ENCODE data around the gene NCAM1. TPM values are rescaled to one million over a fixed set of nuclear protein-coding genes. Genes with fewer than 3 reads are reported as not detected.

Gene NCAM1
- total and polyA plus RNA-seq, 9 of the 15 experiments (the other 6 are each of a cell fraction or from before 2014, with no cell fraction given): 0.09 to 0.23 TPM; not detected in 7

DNA sequence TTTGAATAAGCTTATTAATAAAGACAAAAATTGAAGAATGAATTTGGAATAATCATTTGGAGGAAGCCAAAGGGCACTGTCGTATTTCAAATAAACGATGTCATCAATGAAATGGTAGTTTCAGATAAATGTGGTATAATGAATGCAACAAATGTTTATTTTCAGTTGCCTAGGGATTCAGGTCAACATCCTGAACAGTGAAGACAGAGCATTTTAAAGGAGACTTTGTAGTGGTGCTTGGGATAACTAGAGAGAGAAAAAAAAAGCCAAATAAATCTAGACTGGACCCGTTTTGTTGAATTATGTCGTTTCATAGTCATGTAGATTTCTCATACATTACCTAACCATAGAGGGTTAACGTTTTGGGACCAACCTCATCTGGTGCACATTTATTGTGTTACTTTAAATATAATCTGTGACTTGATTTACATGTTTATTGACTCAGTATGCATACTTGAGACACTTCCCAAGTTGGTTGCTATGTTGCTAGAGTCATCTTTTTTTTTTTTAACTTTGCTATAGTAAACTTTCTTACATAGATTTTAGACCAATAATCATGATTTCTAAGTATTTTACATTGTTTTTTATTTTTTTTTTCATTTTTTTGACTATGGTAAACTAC is 111.1 kb downstream of the NCAM1 start:
- Histone ChIP-seq H3K4me3 (no peak overlapping the region), H3K27ac (ENCODE audit: extremely low read depth, low read depth, low read length) (no peak overlapping the region), H3K9ac (ENCODE audit: insufficient read depth in 1 of 2, low read depth in 2 of 2, low read length in 2 of 2) (no peak overlapping the region), H3K36me3 (ENCODE audit: control insufficient read depth, insufficient read depth, low read length) (no peaks in the 10 kb centered on the region), H3K4me2 (ENCODE audit: insufficient read depth, low read length) (no peak overlapping the region), H3K9me3 (replicated peaks; ENCODE audit: control insufficient read depth, insufficient read depth, low read depth, low read length) (no peaks in the 10 kb centered on the region), H3K4me1 (replicated peaks in 1 of 2; ENCODE audit: control insufficient read depth in 2 of 2, insufficient read depth in 2 of 2, low read length in 2 of 2) (no peaks in the 10 kb centered on the region), H2AFZ (ENCODE audit: low read depth, low read length) (no peak overlapping the region), H3K9me1 (ENCODE audit: control insufficient read depth, insufficient read depth, low read length) (no peaks in the 10 kb centered on the region), H4K20me1 (replicated peaks; ENCODE audit: control insufficient read depth, insufficient read depth, low read length) (no peaks in the 10 kb centered on the region), H3K27me3 (ENCODE audit: control insufficient read depth in 2 of 2, insufficient read depth in 2 of 2, low read length in 2 of 2) (peaks cover 0 to 2% of the 10 kb centered on the region in 2 experiments; a peak in 2 of 5 replicates), H3K79me2 (ENCODE audit: control insufficient read depth, insufficient read depth, low read length) (no peaks in the 10 kb centered on the region)
- no TSS peak for BruUV-seq (replicated peaks)
- no peak for FAIRE-seq
- no peak for DNase-seq (ENCODE audit: extremely low read depth in 1 of 4, low spot score in 3 of 4)
- in situ Hi-C loops (cut with MboI) (no loop called here), intact Hi-C loops (cut with micrococcal nuclease) (no loop called here)
- ATAC-seq: no peak
- WGBS (ENCODE audit: insufficient coverage, low coverage, missing lambda C conversion rate): 0% methylated on average over 5 of the region's 5 CpGs
- ChIA-PET CTCF (ENCODE audit: low intra/inter-chr PET ratio) (no interaction called here), POLR2A (interaction anchor here (0.8 kb wide), 1 partner anchor 11 kb away, joined by 3 read pairs; no protein-coding TSS in a partner anchor)
- no peak for TF ChIP-seq ZNF445 (CRISPR knock-in tag; IDR thresholded peaks at IDR 0.05; ENCODE audit: low read depth)
- TF ChIP-seq TAF7 (tag; IDR thresholded peaks at IDR 0.05): no peak
- no peak for TF ChIP-seq TEAD2 (tag; IDR thresholded peaks at IDR 0.05)
- TF ChIP-seq, protein P1, sequence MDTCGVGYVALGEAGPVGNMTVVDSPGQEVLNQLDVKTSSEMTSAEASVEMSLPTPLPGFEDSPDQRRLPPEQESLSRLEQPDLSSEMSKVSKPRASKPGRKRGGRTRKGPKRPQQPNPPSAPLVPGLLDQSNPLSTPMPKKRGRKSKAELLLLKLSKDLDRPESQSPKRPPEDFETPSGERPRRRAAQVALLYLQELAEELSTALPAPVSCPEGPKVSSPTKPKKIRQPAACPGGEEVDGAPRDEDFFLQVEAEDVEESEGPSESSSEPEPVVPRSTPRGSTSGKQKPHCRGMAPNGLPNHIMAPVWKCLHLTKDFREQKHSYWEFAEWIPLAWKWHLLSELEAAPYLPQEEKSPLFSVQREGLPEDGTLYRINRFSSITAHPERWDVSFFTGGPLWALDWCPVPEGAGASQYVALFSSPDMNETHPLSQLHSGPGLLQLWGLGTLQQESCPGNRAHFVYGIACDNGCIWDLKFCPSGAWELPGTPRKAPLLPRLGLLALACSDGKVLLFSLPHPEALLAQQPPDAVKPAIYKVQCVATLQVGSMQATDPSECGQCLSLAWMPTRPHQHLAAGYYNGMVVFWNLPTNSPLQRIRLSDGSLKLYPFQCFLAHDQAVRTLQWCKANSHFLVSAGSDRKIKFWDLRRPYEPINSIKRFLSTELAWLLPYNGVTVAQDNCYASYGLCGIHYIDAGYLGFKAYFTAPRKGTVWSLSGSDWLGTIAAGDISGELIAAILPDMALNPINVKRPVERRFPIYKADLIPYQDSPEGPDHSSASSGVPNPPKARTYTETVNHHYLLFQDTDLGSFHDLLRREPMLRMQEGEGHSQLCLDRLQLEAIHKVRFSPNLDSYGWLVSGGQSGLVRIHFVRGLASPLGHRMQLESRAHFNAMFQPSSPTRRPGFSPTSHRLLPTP (IDR thresholded peaks at IDR 0.05; ENCODE audit: borderline replicate concordance, extremely low read depth, insufficient read length): no peak
- TF ChIP-seq ZC3H8 (IDR thresholded peaks at IDR 0.05): no peak
- TF ChIP-seq NRF1 (conservative IDR thresholded peaks at IDR 0.05 in 1 of 2, IDR thresholded peaks at IDR 0.05 in 1 of 2): no peak
- TF ChIP-seq ILF3 (IDR thresholded peaks at IDR 0.05; ENCODE audit: borderline replicate concordance): no peak
- TF ChIP-seq SMARCB1 (IDR thresholded peaks at IDR 0.05; ENCODE audit: insufficient read length, low read depth): no peak
- TF ChIP-seq MAZ (CRISPR knock-in tag; conservative IDR thresholded peaks at IDR 0.05 in 1 of 2, IDR thresholded peaks at IDR 0.05 in 1 of 2): no peak
- no peak for TF ChIP-seq ZNF57 (CRISPR knock-in tag; IDR thresholded peaks at IDR 0.05)
- TF ChIP-seq, protein P2, sequence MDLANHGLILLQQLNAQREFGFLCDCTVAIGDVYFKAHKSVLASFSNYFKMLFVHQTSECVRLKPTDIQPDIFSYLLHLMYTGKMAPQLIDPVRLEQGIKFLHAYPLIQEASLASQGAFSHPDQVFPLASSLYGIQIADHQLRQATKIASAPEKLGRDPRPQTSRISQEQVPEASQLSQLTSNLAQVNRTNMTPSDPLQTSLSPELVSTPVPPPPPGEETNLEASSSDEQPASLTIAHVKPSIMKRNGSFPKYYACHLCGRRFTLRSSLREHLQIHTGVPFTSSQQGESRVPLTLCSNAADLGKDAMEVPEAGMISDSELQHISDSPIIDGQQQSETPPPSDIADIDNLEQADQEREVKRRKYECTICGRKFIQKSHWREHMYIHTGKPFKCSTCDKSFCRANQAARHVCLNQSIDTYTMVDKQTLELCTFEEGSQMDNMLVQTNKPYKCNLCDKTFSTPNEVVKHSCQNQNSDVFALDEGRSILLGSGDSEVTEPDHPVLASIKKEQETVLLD (IDR thresholded peaks at IDR 0.05): no peak
- no peak for TF ChIP-seq ARNT (IDR thresholded peaks at IDR 0.05)
- TF ChIP-seq, protein P3, sequence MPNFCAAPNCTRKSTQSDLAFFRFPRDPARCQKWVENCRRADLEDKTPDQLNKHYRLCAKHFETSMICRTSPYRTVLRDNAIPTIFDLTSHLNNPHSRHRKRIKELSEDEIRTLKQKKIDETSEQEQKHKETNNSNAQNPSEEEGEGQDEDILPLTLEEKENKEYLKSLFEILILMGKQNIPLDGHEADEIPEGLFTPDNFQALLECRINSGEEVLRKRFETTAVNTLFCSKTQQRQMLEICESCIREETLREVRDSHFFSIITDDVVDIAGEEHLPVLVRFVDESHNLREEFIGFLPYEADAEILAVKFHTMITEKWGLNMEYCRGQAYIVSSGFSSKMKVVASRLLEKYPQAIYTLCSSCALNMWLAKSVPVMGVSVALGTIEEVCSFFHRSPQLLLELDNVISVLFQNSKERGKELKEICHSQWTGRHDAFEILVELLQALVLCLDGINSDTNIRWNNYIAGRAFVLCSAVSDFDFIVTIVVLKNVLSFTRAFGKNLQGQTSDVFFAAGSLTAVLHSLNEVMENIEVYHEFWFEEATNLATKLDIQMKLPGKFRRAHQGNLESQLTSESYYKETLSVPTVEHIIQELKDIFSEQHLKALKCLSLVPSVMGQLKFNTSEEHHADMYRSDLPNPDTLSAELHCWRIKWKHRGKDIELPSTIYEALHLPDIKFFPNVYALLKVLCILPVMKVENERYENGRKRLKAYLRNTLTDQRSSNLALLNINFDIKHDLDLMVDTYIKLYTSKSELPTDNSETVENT (CRISPR knock-in tag; IDR thresholded peaks at IDR 0.05): no peak
- TF ChIP-seq POLR2B (IDR thresholded peaks at IDR 0.05; ENCODE audit: low read depth, partially characterized antibody): no peak
- TF ChIP-seq GTF2E2 (tag; IDR thresholded peaks at IDR 0.05): no peak
- no peak for TF ChIP-seq YBX1 (IDR thresholded peaks at IDR 0.05)

Data from K562 (cell line).